ENCODE results near the gene TMEM145.

The TMEM145 gene

GRCh38 chr19:42367929-42368328, 54.8 kb downstream of the TMEM145 start:
- H3K9me2 ChIP-seq (replicated peaks; ENCODE audit: insufficient read depth, low read length), result no peaks in the 10 kb centered on the region

GRCh38 chr19:42368360-42368759, 55.3 kb downstream of the TMEM145 start:
- Histone ChIP-seq H3K9me3 (ENCODE audit: insufficient read depth, low read length) (peaks cover 8% of the 10 kb centered on the region; the same call in 1 of the 2 replicates), H3K4me3 (ENCODE audit: insufficient read depth, low read length, poor library complexity, severe bottlenecking) (no peak overlapping the region), H3K79me2 (ENCODE audit: insufficient read depth, low read length) (no peaks in the 10 kb centered on the region), H3K9me2 (replicated peaks; ENCODE audit: insufficient read depth, low read length) (no peaks in the 10 kb centered on the region), H4K20me1 (ENCODE audit: low read depth, low read length) (no peaks in the 10 kb centered on the region), H3K27ac (ENCODE audit: low read depth, low read length) (no peak overlapping the region), H3F3A (ENCODE audit: insufficient read depth) (no peaks in the 10 kb centered on the region), H3K27me3 (ENCODE audit: low read length) (no peaks in the 10 kb centered on the region), H3K9ac (ENCODE audit: low read length) (no peak overlapping the region), H2AFZ (ENCODE audit: low read depth, low read length, severe bottlenecking) (no peak overlapping the region), H3K4me2 (ENCODE audit: low read depth, low read length, poor library complexity, severe bottlenecking) (no peak overlapping the region), H3K36me3 (ENCODE audit: low read length) (peaks cover 3% of the 10 kb centered on the region; the same call in 1 of the 2 replicates)
- TF ChIP-seq EZH2phosphoT487 (conservative IDR thresholded peaks at IDR 0.05; ENCODE audit: low read length), result no peak
- TF ChIP-seq CTCF (IDR thresholded peaks at IDR 0.05; ENCODE audit: insufficient read depth, low read length, poor library complexity, severe bottlenecking), result no peak

More at GRCh38 chr19:42367929-42368328, 54.8 kb downstream of the TMEM145 start:
- H3K27ac ChIP-seq (ENCODE audit: low read depth, low read length), result no peak overlapping the region
- H3K4me3 ChIP-seq (ENCODE audit: insufficient read depth, low read length, poor library complexity, severe bottlenecking), result no peak overlapping the region
- H3K79me2 ChIP-seq (ENCODE audit: insufficient read depth, low read length), result no peaks in the 10 kb centered on the region
- TF ChIP-seq EZH2phosphoT487 (conservative IDR thresholded peaks at IDR 0.05; ENCODE audit: low read length), result no peak
- TF ChIP-seq CTCF (IDR thresholded peaks at IDR 0.05; ENCODE audit: insufficient read depth, low read length, poor library complexity, severe bottlenecking), result no peak
- peaks cover 3% of the 10 kb centered on the region; the same call in 1 of the 2 replicates for H3K36me3 ChIP-seq (ENCODE audit: low read length)
- H3K27me3 ChIP-seq (ENCODE audit: low read length), result no peaks in the 10 kb centered on the region
- H3K9ac ChIP-seq (ENCODE audit: low read length), result no peak overlapping the region
- no peaks in the 10 kb centered on the region for H3F3A ChIP-seq (ENCODE audit: insufficient read depth)
- no peaks in the 10 kb centered on the region for H4K20me1 ChIP-seq (ENCODE audit: low read depth, low read length)
- H3K9me3 ChIP-seq (ENCODE audit: insufficient read depth, low read length), result peaks cover 8% of the 10 kb centered on the region; the same call in 1 of the 2 replicates
- H2AFZ ChIP-seq (ENCODE audit: low read depth, low read length, severe bottlenecking), result no peak overlapping the region
- H3K4me2 ChIP-seq (ENCODE audit: low read depth, low read length, poor library complexity, severe bottlenecking), result no peak overlapping the region

GRCh38 chr19:42368765-42369164, 55.7 kb downstream of the TMEM145 start:
- H4K20me1 ChIP-seq (ENCODE audit: low read depth, low read length), result no peaks in the 10 kb centered on the region
- peaks cover 3% of the 10 kb centered on the region; the same call in 1 of the 2 replicates for H3K36me3 ChIP-seq (ENCODE audit: low read length)
- H3K4me2 ChIP-seq (ENCODE audit: low read depth, low read length, poor library complexity, severe bottlenecking), result no peak overlapping the region
- H3F3A ChIP-seq (ENCODE audit: insufficient read depth), result no peaks in the 10 kb centered on the region
- H3K27me3 ChIP-seq (ENCODE audit: low read length), result no peaks in the 10 kb centered on the region
- no peak overlapping the region for H2AFZ ChIP-seq (ENCODE audit: low read depth, low read length, severe bottlenecking)
- no peak overlapping the region for H3K4me3 ChIP-seq (ENCODE audit: insufficient read depth, low read length, poor library complexity, severe bottlenecking)
- H3K79me2 ChIP-seq (ENCODE audit: insufficient read depth, low read length), result no peaks in the 10 kb centered on the region
- H3K9me2 ChIP-seq (replicated peaks; ENCODE audit: insufficient read depth, low read length), result no peaks in the 10 kb centered on the region
- H3K27ac ChIP-seq (ENCODE audit: low read depth, low read length), result no peak overlapping the region
- H3K9ac ChIP-seq (ENCODE audit: low read length), result no peak overlapping the region
- TF ChIP-seq CTCF (IDR thresholded peaks at IDR 0.05; ENCODE audit: insufficient read depth, low read length, poor library complexity, severe bottlenecking) (no peak), EZH2phosphoT487 (conservative IDR thresholded peaks at IDR 0.05; ENCODE audit: low read length) (no peak)
- H3K9me3 ChIP-seq (ENCODE audit: insufficient read depth, low read length), result peaks cover 5% of the 10 kb centered on the region; the same call in 1 of the 2 replicates

Data from SU-DHL-6 (cell line).